Lower lobe of right lung (tissue), 2 donors: ENCODE measurements around the gene LAMA3. TPM values are rescaled to one million over a fixed set of nuclear protein-coding genes. Genes with fewer than 3 reads are reported as not detected.

Experiments
- ATAC-seq, 2 donors: fragments of 200-7000 bp; cut with Tn5 transposase; one replicate each; pipeline ENCODE4 v1.9.1; 2020 to 2022; ENCODE audit warnings: mild to moderate bottlenecking in 2 of 2, moderate library complexity in 2 of 2
- DNase-seq: peaks from one replicate; pipeline ENCODE4 v3.0.0-alpha.2; 2020
- H3K27ac ChIP-seq: fragments of 200-600 bp; one replicate; pipeline ENCODE4 v1.8.0; 2022
- H3K27me3 ChIP-seq: fragments of 200-600 bp; one replicate; pipeline ENCODE4 v1.8.0; 2022; ENCODE audit warnings: low read depth
- H3K36me3 ChIP-seq: fragments of 200-600 bp; one replicate; pipeline ENCODE4 v1.8.0; 2022; ENCODE audit warnings: mild to moderate bottlenecking
- H3K4me1 ChIP-seq: fragments of 200-600 bp; one replicate; pipeline ENCODE4 v1.8.0; 2022
- H3K4me3 ChIP-seq: fragments of 200-600 bp; one replicate; pipeline ENCODE4 v1.8.0; 2022; ENCODE audit warnings: mild to moderate bottlenecking
- H3K9me3 ChIP-seq: fragments of 200-600 bp; one replicate; pipeline ENCODE4 v1.8.0; 2022
- CTCF ChIP-seq: fragments of 200-600 bp; IDR thresholded peaks from one replicate; pipeline ENCODE4 v1.8.0; 2022; ENCODE audit warnings: antibody characterized with exemption, mild to moderate bottlenecking
- intact Hi-C: fragments of 100-400 bp; cut with DNase I; formaldehyde crosslinking; loops from one replicate; pipeline ENCODE4 v1.11.0; 2022
- total RNA-seq: library from RNA; stranded (reverse); fragmentation: NEBNext Ultra II Directional; extraction: Animal tissue kit (Norgen Biotek cat#: 25700); gene quantifications from one replicate; pipeline ENCODE4 v1.2.1, GENCODE V29; 2021
- donor health status: DM: no; HTN: yes; CAD: no; lungs with severe emphysema.

Gene LAMA3
- total RNA-seq, 1 donor from 2014 or later = 89.1 TPM

GRCh38 chr18:23939896-23940295, 250.6 kb downstream of the LAMA3 start:
- intact Hi-C loops = no loop called here
- no peaks in the 10 kb centered on the region for H3K36me3 ChIP-seq

GRCh38 chr18:23941791-23942190, 252.5 kb downstream of the LAMA3 start:
- no peak for ATAC-seq
- H3K27me3 ChIP-seq = no peaks in the 10 kb centered on the region
- no peak for DNase-seq
- no peak for TF ChIP-seq CTCF
- H3K4me3 ChIP-seq = no peak overlapping the region
- H3K9me3 ChIP-seq = no peaks in the 10 kb centered on the region
- H3K4me1 ChIP-seq = peaks cover 24% of the 10 kb centered on the region
- no peak overlapping the region for H3K27ac ChIP-seq
- H3K36me3 ChIP-seq = no peaks in the 10 kb centered on the region
- intact Hi-C loops = no loop called here

More at GRCh38 chr18:23939896-23940295, 250.6 kb downstream of the LAMA3 start:
- Histone ChIP-seq H3K27me3 (no peaks in the 10 kb centered on the region), H3K27ac (no peak overlapping the region), H3K9me3 (no peaks in the 10 kb centered on the region), H3K4me1 (peaks cover 24% of the 10 kb centered on the region), H3K4me3 (no peak overlapping the region)
- no peak for TF ChIP-seq CTCF
- ATAC-seq = no peak
- no peak for DNase-seq

- no peak overlapping the region for H3K27ac ChIP-seq
- DNase-seq = no peak
These were observed 253.9 kb downstream of the LAMA3 start for GRCh38 chr18:23943104-23943503.

GRCh38 chr18:23943903-23944624, 254.8 kb downstream of the LAMA3 start:
- intact Hi-C loops = no loop called here
- Histone ChIP-seq H3K36me3 (no peaks in the 10 kb centered on the region), H3K9me3 (no peaks in the 10 kb centered on the region), H3K4me1 (peaks cover 16% of the 10 kb centered on the region), H3K27me3 (no peaks in the 10 kb centered on the region), H3K27ac (peak overlapping the region; percentile 36), H3K4me3 (no peak overlapping the region)
- no peak for DNase-seq
- no peak for TF ChIP-seq CTCF
- peak; percentile 72 to 89 for ATAC-seq

More at GRCh38 chr18:23943104-23943503, 253.9 kb downstream of the LAMA3 start:
- Histone ChIP-seq H3K27me3 (no peaks in the 10 kb centered on the region), H3K4me1 (peaks cover 23% of the 10 kb centered on the region), H3K9me3 (no peaks in the 10 kb centered on the region), H3K4me3 (no peak overlapping the region), H3K36me3 (no peaks in the 10 kb centered on the region)
- TF ChIP-seq CTCF = no peak
- intact Hi-C loops = no loop called here
- peak; percentile 43 to 62 for ATAC-seq

- Histone ChIP-seq H3K36me3 (no peaks in the 10 kb centered on the region), H3K4me3 (no peak overlapping the region), H3K4me1 (peaks cover 10% of the 10 kb centered on the region), H3K9me3 (no peaks in the 10 kb centered on the region), H3K27ac (no peak overlapping the region), H3K27me3 (no peaks in the 10 kb centered on the region)
- no peak for ATAC-seq
- intact Hi-C loops = no loop called here
- no peak for TF ChIP-seq CTCF
- no peak for DNase-seq
These were observed 256.3 kb downstream of the LAMA3 start for GRCh38 chr18:23945416-23946079.
